GM23338 (cell line): ENCODE results near the gene ABCC3.

Source experiments
- EZH2phosphoT487 ChIP-seq: fragments of 200-600 bp; sonication (generic); IDR thresholded peaks from one replicate; pipeline ENCODE4 v1.8.1; 2018; ENCODE audit warnings: antibody characterized with exemption; ENCODE audit not compliant: unreplicated experiment
- TF ChIP-seq, protein P1 (sequence below), 2 experiments: fragments of 200-600 bp in 1 of 2; sonication (generic) in 1 of 2; conservative IDR thresholded peaks; 2 replicates each; pipeline versions ENCODE4 v1.5.1 to v1.6.1; 2016 to 2017; ENCODE audit warnings: antibody characterized with exemption in 2 of 2, low read depth in 2 of 2, mild to moderate bottlenecking in 2 of 2, moderate library complexity in 1 of 2

DNA sequence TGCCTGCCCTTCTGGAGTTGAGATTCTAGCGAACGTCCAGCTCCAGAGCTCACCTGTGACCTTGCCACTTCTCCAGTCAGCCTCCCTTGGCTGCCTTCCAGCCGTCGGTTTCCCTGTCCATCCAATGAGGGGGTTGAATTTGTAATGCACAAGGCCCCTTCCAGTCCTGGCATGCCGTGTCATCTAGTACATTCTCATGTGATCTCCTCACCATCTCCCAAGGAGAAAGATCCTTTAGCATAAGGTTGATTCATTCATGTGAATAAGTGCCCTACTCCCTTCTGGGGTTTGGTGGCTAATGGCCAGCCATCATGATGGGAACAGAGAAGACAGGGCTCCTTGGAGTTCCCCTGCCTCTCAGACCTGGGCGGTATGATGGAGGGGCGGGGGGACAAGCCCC, 18.9 kb upstream of the ABCC3 start:
- TF ChIP-seq, protein P1, sequence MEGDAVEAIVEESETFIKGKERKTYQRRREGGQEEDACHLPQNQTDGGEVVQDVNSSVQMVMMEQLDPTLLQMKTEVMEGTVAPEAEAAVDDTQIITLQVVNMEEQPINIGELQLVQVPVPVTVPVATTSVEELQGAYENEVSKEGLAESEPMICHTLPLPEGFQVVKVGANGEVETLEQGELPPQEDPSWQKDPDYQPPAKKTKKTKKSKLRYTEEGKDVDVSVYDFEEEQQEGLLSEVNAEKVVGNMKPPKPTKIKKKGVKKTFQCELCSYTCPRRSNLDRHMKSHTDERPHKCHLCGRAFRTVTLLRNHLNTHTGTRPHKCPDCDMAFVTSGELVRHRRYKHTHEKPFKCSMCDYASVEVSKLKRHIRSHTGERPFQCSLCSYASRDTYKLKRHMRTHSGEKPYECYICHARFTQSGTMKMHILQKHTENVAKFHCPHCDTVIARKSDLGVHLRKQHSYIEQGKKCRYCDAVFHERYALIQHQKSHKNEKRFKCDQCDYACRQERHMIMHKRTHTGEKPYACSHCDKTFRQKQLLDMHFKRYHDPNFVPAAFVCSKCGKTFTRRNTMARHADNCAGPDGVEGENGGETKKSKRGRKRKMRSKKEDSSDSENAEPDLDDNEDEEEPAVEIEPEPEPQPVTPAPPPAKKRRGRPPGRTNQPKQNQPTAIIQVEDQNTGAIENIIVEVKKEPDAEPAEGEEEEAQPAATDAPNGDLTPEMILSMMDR (conservative IDR thresholded peaks at IDR 0.05; ENCODE audit: low read depth in 2 of 2) = no peak
- no peak for TF ChIP-seq EZH2phosphoT487
